Right renal pelvis (tissue), 4 donors: ENCODE data around the gene WDFY2. TPM values are rescaled to one million over a fixed set of nuclear protein-coding genes. Genes with fewer than 3 reads are reported as not detected.
"Not testable (repeated sequence)": the region's sequence is repeated elsewhere in the genome, so short reads cannot be mapped to it uniquely, and the experiment has no call there.

Experiments
- DNase-seq, 4 donors: peaks; one replicate each; pipeline ENCODE4 v3.0.0-alpha.2; 2013; ENCODE audit warnings: low read depth in 4 of 4, low spot score in 3 of 4, missing footprints in 1 of 4
- polyA plus RNA-seq, 4 donors: library from polyadenylated mRNA; unstranded; fragments of 120-200 nt; gene quantifications; one replicate each; pipeline ENCODE4 v1.2.1, GENCODE V29; 2013; ENCODE audit not compliant: insufficient read length in 4 of 4

The WDFY2 gene, protein sequence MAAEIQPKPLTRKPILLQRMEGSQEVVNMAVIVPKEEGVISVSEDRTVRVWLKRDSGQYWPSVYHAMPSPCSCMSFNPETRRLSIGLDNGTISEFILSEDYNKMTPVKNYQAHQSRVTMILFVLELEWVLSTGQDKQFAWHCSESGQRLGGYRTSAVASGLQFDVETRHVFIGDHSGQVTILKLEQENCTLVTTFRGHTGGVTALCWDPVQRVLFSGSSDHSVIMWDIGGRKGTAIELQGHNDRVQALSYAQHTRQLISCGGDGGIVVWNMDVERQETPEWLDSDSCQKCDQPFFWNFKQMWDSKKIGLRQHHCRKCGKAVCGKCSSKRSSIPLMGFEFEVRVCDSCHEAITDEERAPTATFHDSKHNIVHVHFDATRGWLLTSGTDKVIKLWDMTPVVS
- 10 to 100 TPM; 11.3 to 15.0 (median 12.5) TPM for polyA plus RNA-seq

DNA sequence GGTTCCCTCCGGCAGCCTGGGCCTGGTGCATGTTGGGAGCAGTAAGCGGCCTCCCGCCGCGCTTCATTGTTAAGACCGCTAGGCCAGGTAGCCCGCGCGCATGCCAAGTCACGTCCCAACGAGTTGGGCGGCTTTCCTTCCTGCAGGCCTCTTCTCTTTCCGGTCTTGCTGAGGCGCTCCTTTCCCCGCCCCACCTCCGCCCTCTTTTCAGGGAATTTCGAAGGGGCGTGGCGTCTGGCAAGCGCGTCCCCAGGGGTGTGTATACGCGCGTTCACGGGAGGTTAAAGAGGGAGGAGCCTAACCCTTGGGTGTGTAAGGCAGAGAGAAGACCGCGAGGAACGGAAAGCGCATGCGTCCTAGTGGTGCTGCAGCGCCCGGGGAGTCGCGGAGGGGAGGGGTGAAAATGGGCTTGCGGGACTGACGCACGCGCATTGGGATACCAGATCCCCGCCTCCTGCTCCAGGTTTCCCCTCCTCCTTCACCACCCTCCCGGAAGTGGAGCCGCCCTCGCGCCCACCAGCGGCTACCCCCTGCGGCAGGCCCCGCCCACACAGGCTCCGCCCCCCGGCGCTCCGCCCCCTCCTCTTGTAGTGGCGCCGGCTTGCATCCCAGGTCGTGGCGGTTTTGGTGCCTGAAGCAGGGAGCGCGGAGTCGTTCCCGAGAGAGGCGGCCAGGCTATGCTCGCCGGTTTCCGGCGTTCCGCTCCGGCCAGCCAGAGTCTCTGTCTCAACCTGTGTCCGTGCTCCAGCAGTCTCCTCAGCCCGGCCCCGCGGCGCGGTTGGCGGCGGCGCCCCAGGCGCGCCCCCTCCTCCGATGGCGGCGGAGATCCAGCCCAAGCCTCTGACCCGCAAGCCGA is at the start of gene WDFY2:
WDFY2 (plus strand) TSS at position 588 of the 856 bp plus-strand sequence; CDS start at position 814, 226 bp downstream.
- DNase-seq = peak; percentile 99 to 100 (median 100)

- DNase-seq = no peak
Observed at GRCh38 chr13:51538591-51539179, 45.6 kb upstream of the WDFY2 start.

DNA sequence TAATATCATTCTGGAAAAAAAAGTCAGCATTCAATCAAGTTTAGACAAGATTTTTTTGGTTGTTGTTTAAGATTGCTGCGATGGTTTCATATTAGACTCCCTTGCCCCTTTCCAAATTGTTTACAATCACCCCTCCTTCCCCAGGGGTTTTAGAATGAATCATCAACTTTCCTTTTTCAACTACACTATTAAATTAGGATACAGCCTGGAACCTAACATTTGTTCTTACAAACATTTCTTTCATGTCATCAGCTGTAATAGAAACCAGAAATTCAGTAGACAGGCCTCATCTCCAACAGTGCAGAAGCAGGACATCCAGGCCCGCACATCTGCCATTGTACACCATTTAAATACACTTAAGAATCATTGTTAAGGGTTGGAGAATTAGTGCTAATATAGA is 44.4 kb upstream of the WDFY2 start:
- DNase-seq = no peak

- DNase-seq = no peak
Observed at GRCh38 chr13:51541037-51541436, 43.2 kb upstream of the WDFY2 start.

GRCh38 chr13:51541809-51542258 is 42.4 kb upstream of the WDFY2 start:
- no peak for DNase-seq

DNA sequence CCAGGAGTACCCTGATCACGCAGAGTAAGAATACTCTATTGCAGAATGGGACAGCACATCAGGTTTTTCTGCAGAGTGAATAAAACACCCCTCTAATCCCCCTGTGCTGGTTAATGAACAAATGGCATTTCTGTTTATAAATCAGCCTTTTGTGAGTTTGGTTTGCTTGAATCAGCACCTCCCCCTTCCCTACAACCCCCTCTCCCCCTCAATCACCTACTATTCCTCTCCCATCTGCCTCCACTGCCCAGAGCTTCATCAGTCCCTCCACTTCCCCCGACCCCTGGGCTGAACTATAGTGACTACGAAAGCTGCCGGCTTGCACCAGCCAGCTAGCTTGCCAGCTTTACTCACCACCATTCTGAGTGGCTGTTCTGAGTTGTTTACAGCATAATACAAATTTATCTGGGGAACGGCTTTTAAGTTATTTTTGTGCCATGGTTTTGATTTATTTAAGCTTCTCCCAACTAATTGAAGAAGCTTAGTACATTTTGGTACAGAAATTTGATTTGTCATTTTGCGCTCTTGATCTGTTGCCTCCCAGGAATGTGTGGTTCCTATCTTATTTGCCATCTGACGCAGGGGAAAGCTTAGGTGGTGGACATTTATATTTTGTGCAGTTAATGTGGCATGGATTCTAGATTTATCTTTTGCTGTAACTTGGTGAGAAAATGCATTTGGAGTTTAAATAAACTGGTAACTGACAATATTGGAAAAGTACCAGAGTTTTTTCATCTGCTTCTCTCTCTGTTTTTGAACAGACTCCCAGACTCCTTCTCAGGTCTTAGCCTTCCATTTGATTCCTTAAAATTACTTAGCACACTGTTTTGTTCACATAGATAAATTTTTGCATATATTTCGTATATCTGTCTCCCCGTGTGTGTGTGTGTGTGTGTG is 41.7 kb upstream of the WDFY2 start:
- DNase-seq = no peak

GRCh38 chr13:51545446-51545845 is 38.8 kb upstream of the WDFY2 start:
- not testable (repeated sequence) for DNase-seq

DNA sequence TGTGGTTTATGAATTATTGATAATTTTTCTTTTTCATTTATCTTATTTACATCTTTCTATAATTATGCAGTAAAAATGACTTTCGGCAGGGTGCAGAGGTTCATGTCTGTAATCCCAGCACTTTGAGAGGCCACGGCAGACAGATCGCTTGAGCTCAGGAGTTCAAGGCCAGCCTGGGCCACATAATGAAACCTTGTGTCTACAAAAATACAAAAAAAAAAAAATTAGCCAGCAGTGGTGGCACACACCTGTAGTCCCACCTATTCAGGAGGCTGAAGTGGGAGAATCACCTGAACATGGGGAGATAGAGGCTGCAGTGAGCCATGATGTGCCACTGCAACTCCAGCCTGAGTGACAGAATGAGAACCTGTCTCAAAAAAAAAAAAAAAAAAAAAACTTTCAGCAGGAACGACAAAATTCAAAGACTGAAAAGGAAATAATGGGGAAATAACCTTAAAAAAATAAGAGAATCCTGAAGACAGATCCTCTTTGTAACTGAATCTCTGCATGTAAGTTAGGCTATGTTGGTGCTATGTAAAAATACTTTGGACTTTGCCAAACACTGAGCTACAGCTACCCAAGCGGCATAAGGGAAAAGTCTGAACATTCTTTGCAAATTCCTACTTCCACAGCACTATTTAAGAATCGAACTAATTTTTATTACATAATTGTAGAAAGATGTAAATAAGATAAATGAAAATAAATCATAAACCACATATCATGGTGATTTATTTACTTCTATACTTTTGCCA is 36.7 kb upstream of the WDFY2 start:
- DNase-seq = no peak

DNA sequence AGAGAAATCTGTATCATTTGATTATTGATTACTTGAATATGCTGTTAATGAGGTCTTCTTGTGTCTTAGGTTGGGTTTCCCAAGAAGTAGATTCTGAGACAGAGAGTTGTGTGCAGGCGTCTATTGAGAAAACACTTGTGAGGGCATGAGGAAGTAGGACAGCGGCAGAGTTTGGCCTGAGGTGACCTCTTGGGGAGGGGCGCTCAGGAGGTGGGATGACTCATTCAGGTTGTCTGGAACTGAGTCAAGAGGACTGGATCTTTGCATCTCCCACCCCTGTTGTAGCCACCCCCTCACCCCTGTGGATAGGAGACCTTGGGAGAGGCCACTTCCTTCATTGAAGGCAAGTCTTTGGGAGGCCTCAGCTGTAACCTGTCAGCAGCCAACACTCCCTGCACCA is 35.2 kb upstream of the WDFY2 start:
- DNase-seq = no peak

GRCh38 chr13:51549593-51549992 is 34.7 kb upstream of the WDFY2 start:
- no peak for DNase-seq

DNA sequence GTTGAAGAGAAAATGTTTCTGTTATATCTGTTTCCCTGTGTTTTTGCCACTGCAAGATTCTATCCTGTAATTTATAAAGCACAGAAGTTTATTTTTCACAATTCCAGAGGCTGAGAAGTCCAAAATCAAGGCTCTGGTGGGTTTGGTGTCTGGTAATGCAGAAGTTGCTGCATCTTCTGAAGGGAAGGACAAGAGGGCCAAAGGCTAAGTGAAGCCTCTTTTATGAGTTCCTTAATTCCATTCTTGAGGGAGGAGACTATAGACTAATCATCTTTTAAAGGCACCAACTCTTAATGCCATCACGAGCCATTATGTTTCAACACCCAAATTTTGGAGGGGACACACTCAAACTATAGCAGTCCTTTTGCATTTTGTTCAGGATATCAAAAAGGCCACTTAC is 34.1 kb upstream of the WDFY2 start:
- DNase-seq = no peak

GRCh38 chr13:51551416-51551815 is 32.8 kb upstream of the WDFY2 start:
- no peak for DNase-seq

- DNase-seq = no peak
Observed at GRCh38 chr13:51552027-51552426, 32.2 kb upstream of the WDFY2 start.

GRCh38 chr13:51553531-51553930 is 30.7 kb upstream of the WDFY2 start:
- DNase-seq = no peak

GRCh38 chr13:51556740-51557139 is 27.5 kb upstream of the WDFY2 start:
- DNase-seq = no peak

DNA sequence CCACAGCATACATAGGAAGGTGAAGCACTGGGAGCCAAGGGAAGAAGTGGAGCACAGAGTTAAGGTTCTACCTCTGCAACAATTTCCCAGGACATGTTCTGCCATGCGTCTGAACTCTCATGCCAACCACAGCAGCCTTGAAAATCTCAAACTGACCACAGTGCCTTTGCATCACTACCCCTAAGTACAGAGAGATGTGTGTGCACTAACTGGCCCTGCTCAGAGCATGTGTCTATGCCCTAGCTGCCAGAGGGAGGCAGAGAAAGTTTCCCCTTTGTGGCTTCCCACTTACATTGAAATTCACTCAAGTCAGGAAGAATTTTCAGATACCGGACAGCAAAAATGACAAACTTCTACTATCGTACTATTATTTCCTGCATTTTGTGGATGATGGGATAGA is 26.8 kb upstream of the WDFY2 start:
- no peak for DNase-seq

- no peak for DNase-seq
Observed at GRCh38 chr13:51557875-51558612, 26.2 kb upstream of the WDFY2 start.

DNA sequence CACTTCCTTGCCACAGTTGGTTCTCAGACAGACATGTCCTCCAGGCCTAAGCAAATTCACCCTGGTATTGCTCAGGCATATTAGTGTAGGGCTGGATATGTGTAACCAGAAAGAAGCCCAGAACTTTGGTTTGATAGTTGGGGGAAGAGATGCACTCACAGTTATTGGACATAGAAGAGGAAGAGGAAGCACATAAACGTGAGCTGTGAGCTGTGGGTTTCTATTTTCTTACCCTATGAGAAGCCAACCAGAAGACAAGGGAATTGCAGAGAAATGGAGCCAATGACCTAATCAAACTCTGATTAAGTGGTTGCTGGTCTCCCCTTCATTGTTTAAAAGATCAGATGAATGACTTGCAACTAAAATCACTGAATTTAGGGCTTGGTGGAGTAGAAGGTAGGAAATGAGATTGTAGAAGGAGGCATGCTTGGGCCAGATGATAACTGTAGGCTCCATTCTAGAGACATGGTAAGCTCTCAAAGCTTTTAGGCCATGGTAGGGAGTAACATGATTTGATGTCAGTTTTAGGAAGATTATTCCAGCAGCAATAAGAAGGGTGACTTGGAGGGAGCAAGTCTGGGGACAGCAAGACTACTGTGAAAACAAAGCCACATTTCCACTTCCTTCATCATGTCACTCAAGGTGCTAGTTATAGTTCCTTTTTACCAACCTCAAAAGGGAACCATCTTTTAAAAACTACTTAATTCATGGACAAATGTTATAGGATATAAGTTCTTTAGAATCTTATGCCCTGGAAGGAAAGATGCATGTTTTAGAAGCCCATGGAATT is 24.1 kb upstream of the WDFY2 start:
- no peak for DNase-seq
